Activated naive CD8-positive, alpha-beta T cell treated with anti-CD3 and anti-CD28 coated beads, Interleukin-2, amount 10 ng/mL, durations not matched to agents 7 days and 5 days (primary cell): Measurements from ENCODE around the gene RBMS1. TPM values are rescaled to one million over a fixed set of nuclear protein-coding genes. Genes with fewer than 3 reads are reported as not detected.
"Not testable (repeated sequence)": the region's sequence is repeated elsewhere in the genome, so short reads cannot be mapped to it uniquely, and the experiment has no call there.

Experiments
- ATAC-seq: fragments of 150-1000 bp; cut with Tn5 transposase; one replicate; pipeline ENCODE4 v1.10.0; 2021; ENCODE audit warnings: low read depth, moderate library complexity
- POLR2A ChIA-PET: fragments of 350-600 bp; sonication (Branson Sonifier 250); formaldehyde crosslinking; loops from one replicate; lab custom pipeline; 2021; ENCODE audit warnings: antibody characterized with exemption; lab: Charles Lee
- DNase-seq: peaks from one replicate; pipeline ENCODE4 v3.0.0; 2021
- H3K27ac Mint-ChIP-seq: one replicate; pipeline ENCODE4 v1.8.0; 2022; ENCODE audit warnings: mild to moderate bottlenecking, mixed read lengths
- H3K27me3 Mint-ChIP-seq: one replicate; pipeline ENCODE4 v1.8.0; 2022; ENCODE audit warnings: mild to moderate bottlenecking, moderate library complexity, mixed read lengths
- H3K36me3 Mint-ChIP-seq: one replicate; pipeline ENCODE4 v1.8.0; 2021; ENCODE audit warnings: mild to moderate bottlenecking, mixed read lengths
- H3K4me1 Mint-ChIP-seq: one replicate; pipeline ENCODE4 v1.8.0; 2021; ENCODE audit warnings: mixed read lengths
- H3K4me3 Mint-ChIP-seq: one replicate; pipeline ENCODE4 v1.8.0; 2022; ENCODE audit warnings: mild to moderate bottlenecking, moderate library complexity, mixed read lengths
- H3K9me3 Mint-ChIP-seq: one replicate; pipeline ENCODE4 v1.8.0; 2021; ENCODE audit warnings: mixed read lengths
- total RNA-seq, 2 experiments: library from RNA; stranded (reverse); gene quantifications; one replicate each; pipeline ENCODE4 v1.2.3, GENCODE V29; 2021

RBMS1 gene
- total RNA-seq, 2 experiments from 2014 or later = 87.9 to 90.6 TPM

DNA sequence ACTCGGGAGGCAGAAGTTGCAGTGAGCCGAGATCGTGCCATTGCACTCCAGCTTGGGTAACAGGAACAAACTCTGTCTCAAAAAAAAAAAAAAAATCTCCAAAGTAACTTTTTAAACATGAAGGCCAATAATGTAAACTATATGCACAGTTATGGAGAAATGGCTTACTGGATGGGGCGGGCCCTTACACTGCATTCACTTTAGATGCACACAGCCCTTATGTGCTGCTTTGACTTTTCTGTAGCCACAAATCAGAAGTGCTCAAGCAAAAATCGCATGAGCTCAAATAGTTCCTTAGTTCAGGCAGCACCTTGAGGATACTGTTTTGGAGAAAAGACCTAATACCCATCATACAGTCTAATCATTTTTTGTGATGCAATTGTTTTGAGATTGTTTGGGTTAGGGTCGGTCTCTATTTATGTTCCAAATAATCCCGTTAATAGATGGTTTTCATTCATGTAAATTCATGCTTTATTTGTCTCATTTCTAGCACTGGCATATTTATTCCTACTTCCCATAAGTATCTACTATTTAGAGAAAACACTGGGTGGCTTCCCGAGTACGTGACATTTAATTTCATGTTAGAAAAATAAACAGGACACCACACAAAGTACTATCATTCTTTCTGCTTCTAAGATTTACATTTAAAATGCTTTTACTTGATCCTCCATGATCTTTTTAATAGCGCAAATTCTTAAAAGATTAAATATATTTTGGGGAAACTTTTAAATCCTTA is 34.7 kb downstream of the RBMS1 start:
- POLR2A ChIA-PET = no interaction called here
- no peaks in the 10 kb centered on the region for H3K27me3 Mint-ChIP-seq
- no peak overlapping the region for H3K4me3 Mint-ChIP-seq
- no peak overlapping the region for H3K27ac Mint-ChIP-seq
- H3K9me3 Mint-ChIP-seq = peaks cover 4% of the 10 kb centered on the region
- ATAC-seq (no peak), DNase-seq (no peak)
- H3K36me3 Mint-ChIP-seq = peaks cover 37% of the 10 kb centered on the region
- peaks cover 37% of the 10 kb centered on the region for H3K4me1 Mint-ChIP-seq

DNA sequence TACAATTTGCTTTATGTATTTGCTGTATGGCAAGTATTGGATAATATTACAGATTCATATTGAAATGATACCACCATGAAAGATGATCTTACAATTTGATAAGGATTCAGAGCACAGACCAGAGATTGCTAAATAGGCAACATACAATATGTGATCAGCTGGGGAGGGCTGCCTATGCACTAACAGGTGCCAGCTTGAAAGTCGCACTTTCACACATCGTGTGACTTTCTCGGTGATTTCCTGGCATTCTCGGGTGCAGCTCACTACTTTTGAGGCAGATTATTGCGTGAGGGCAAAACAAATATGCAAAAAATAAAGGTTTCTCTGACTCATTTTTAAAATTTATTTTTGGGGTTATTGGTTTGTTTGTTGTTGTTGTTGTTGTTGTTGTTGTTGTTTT is 36.0 kb downstream of the RBMS1 start:
- DNase-seq (no peak), ATAC-seq (no peak)
- no peaks in the 10 kb centered on the region for H3K27me3 Mint-ChIP-seq
- H3K36me3 Mint-ChIP-seq = peaks cover 33% of the 10 kb centered on the region
- H3K9me3 Mint-ChIP-seq = peaks cover 3% of the 10 kb centered on the region
- no peak overlapping the region for H3K4me3 Mint-ChIP-seq
- no peak overlapping the region for H3K27ac Mint-ChIP-seq
- H3K4me1 Mint-ChIP-seq = peaks cover 35% of the 10 kb centered on the region
- POLR2A ChIA-PET = no interaction called here

DNA sequence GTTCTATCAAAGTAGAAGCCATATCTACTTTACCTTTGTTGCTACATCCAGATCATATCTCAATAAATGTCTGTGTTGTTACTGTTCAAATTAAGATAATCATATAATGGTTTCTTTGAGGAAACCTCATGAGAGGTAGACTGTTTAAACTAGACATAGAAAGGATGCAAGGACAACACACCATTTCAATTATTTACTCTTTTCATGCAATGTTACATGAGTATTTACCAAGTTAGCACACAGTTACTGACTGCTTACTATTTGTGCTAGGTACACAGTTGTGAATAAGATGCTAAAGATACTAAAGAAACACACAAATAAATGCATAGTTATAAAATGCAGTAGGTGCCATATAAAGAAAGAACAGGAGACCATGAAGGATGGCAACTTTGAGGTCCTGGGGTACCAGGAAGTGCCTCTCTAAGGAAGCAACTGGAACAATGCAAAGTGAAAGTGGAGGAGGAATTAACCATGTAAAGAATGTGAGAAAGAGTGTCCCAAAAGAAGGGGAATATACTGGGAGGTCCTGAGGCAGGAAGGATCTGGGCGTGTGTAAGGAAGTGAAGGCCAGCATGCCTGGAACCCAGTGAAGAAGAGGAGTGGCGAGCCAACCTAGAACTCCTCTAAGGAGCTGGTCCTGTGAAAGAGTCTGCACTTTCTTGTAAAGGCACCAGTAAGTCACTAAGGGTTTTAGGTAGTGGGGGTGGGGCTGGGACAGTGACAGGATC is 39.4 kb downstream of the RBMS1 start:
- no peak overlapping the region for H3K27ac Mint-ChIP-seq
- H3K36me3 Mint-ChIP-seq = peaks cover 33% of the 10 kb centered on the region

DNA sequence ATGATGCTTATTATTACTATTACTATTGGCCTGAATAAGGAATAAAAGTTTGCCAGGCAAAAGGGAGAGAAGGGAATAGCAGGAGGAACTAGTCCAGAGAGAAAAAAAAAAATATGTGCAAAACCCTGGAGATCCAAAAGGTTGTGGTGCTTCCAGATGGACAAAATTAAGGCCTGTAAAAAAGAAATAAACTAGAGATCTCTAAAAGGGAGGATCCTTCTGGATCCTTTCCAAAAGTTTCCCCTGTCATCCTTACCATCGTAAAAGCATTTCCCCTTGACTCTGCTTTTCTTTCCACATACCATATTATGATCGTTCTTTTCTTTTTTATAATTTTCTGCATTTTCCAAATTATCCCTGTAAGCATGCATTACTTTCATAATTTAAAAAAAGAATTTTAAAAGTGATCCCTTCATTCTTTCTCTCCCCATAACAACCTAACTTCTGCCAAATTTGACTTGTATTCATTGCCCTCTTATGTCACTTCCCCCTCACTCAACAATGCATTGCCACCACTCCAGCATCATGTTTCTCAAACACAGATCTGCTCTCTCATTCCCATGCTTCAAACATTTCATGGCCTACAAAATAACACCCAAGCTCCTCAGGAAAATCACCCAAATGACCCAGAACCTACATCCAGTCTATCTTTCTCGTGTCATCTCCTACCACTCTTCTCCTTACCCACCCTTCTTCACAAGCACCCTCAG is 40.3 kb downstream of the RBMS1 start:
- Mint-ChIP-seq H3K27ac (no peak overlapping the region), H3K9me3 (peaks cover 5% of the 10 kb centered on the region), H3K36me3 (peaks cover 24% of the 10 kb centered on the region), H3K4me3 (no peak overlapping the region), H3K4me1 (peaks cover 12% of the 10 kb centered on the region), H3K27me3 (no peaks in the 10 kb centered on the region)
- POLR2A ChIA-PET = no interaction called here
- ATAC-seq (no peak), DNase-seq (no peak)

More for the DNA sequence above, 39.4 kb downstream of the RBMS1 start:
- POLR2A ChIA-PET = no interaction called here
- ATAC-seq (no peak), DNase-seq (no peak)
- no peak overlapping the region for H3K4me3 Mint-ChIP-seq
- peaks cover 5% of the 10 kb centered on the region for H3K9me3 Mint-ChIP-seq
- peaks cover 18% of the 10 kb centered on the region for H3K4me1 Mint-ChIP-seq
- no peaks in the 10 kb centered on the region for H3K27me3 Mint-ChIP-seq

DNA sequence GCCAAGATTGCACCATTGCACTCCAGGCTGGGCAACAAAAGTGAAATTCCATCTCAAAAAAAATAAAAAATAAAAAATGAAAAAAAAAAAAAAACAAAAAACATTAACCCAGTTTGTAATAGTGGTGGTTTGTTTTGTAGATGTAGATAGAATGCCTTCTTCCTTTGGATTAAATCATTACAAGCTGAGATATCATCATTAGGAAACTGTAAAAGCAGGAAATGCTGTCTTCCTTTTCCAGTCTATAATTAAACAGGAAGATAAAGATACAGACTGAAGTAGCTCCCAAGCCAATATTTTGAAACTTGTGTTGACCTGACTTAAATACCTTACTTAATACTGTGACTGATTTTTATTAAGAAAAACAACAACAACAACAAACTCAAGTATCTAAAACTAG is 43.1 kb downstream of the RBMS1 start:
- H3K36me3 Mint-ChIP-seq = peaks cover 26% of the 10 kb centered on the region
- DNase-seq (no peak), ATAC-seq (no peak)
- H3K27me3 Mint-ChIP-seq = no peaks in the 10 kb centered on the region
- H3K4me3 Mint-ChIP-seq = no peak overlapping the region
- H3K27ac Mint-ChIP-seq = no peak overlapping the region
- POLR2A ChIA-PET = interaction anchor here (0.6 to 0.7 kb wide), 2 partner anchors 216 to 1511 kb away, joined by 3 read pairs; no protein-coding TSS in a partner anchor
- peaks cover 7% of the 10 kb centered on the region for H3K4me1 Mint-ChIP-seq
- H3K9me3 Mint-ChIP-seq = peaks cover 8% of the 10 kb centered on the region

DNA sequence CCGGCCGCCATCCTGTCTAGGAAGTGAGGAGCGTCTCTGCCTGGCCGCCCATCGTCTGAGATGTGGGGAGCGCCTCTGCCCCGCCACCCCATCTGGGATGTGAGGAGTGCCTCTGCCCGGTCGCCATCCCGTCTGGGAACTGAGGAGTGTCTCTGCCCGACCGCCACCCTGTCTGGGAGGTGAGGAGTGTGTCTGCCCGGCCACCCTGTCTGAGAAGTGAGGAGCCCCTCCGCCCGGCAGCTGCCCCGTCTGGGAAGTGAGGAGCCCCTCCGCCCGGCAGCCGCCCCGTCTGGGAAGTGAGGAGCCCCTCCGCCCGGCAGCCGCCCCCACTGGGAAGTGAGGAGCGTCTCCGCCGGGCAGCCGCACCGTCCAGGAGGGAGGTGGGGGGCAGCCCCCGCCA is 44.8 kb downstream of the RBMS1 start:
- DNase-seq, H3K27ac Mint-ChIP-seq, POLR2A ChIA-PET, H3K27me3 Mint-ChIP-seq, H3K4me3 Mint-ChIP-seq, ATAC-seq, H3K4me1 Mint-ChIP-seq: not testable (repeated sequence)
- Mint-ChIP-seq H3K9me3 (peaks cover 12% of the 10 kb centered on the region), H3K36me3 (peaks cover 31% of the 10 kb centered on the region)

DNA sequence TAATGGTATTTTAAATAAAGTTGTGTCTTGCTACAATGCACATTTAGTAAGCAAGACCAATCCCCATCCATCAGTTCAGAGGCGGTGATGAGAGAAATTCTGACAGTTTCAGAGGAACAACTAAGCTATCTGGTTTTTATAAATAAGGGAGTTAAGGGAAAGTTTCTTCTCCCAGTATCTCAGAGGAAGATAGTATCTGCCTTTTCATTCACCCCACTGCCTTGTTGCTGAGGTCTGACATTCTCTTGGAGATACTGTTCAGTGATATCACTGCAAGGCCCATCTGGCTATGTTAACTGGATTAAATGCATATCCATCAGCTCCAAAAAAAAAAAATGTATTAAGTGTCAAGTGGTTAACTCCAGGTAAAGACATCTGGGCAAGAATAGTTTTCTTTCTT is 47.9 kb downstream of the RBMS1 start:
- POLR2A ChIA-PET = no interaction called here
- DNase-seq = no peak
- Mint-ChIP-seq H3K27ac (no peak overlapping the region), H3K9me3 (peaks cover 18% of the 10 kb centered on the region), H3K36me3 (peaks cover 50% of the 10 kb centered on the region), H3K27me3 (no peaks in the 10 kb centered on the region), H3K4me1 (peaks cover 4% of the 10 kb centered on the region), H3K4me3 (no peak overlapping the region)
- ATAC-seq = no peak

DNA sequence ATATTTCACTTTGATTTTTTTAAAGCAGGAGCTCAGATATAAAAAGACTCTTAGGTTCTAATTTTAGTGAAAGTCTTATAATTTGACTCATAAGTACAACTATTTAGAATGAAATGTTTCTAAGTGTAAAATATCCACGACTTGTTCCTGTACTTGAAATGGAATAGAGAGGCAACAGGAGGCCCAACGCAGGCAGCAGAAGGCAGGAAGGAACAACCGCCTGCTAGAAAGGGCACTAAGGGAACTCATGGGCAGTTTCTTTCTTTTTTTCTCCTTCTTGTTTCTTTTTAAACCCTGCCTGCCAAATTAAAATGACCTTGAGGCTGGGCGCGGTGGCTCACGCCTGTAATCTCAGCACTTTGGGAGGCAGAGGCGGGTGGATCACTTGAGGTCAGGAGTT is 51.0 kb downstream of the RBMS1 start:
- Mint-ChIP-seq H3K4me3 (no peak overlapping the region), H3K27ac (no peak overlapping the region), H3K9me3 (peaks cover 18% of the 10 kb centered on the region), H3K36me3 (peaks cover 59% of the 10 kb centered on the region), H3K27me3 (no peaks in the 10 kb centered on the region), H3K4me1 (peaks cover 2% of the 10 kb centered on the region)
- DNase-seq (no peak), ATAC-seq (no peak)
- POLR2A ChIA-PET = interaction anchor here (1.0 kb wide), 1 partner anchor 36 kb away, joined by 3 read pairs; no protein-coding TSS in a partner anchor

DNA sequence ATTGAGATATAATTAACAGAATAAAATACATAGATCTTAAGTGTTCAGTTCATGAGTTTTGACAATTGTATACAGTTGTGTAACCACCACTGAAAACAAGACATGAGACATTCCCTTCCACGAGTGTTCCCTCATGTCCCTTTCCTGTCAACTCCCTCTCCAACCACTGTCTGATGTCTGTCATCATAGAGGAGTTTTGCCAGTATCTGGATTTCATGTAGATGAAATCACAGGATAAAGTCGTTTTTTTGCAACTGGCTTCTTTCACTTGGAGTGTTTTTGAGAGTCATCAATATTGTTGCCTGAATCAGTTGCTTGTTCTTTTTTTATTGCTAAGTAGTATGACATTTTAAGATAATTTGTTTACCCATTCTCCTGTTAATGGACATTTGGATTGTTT is 52.7 kb downstream of the RBMS1 start:
- ATAC-seq = no peak
- POLR2A ChIA-PET = no interaction called here
- no peak for DNase-seq
- H3K27me3 Mint-ChIP-seq = no peaks in the 10 kb centered on the region
- peaks cover 57% of the 10 kb centered on the region for H3K36me3 Mint-ChIP-seq
- no peak overlapping the region for H3K4me3 Mint-ChIP-seq
- peaks cover 2% of the 10 kb centered on the region for H3K4me1 Mint-ChIP-seq
- no peak overlapping the region for H3K27ac Mint-ChIP-seq
- H3K9me3 Mint-ChIP-seq = peaks cover 16% of the 10 kb centered on the region

DNA sequence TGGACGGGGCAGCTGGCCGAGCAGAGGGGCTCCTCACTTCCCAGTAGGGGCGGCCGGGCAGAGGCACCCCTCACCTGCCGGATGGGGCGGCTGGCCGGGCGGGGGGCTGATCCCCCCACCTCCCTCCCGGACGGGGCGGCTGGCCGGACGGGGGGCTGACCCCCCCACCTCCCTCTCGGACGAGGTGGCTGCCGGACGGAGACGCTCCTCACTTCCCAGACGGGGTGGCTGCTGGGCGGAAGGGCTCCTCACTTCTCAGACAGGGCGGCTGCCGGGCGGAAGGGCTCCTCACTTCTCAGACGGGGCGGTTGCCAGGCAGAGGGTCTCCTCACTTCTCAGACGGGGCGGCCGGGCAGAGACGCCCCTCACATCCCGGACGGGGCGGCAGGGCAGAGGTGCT is 54.6 kb downstream of the RBMS1 start:
- H3K36me3 Mint-ChIP-seq = peaks cover 47% of the 10 kb centered on the region
- H3K4me1 Mint-ChIP-seq, DNase-seq, POLR2A ChIA-PET, H3K4me3 Mint-ChIP-seq, H3K27ac Mint-ChIP-seq, H3K27me3 Mint-ChIP-seq, ATAC-seq: not testable (repeated sequence)
- H3K9me3 Mint-ChIP-seq = peaks cover 12% of the 10 kb centered on the region

DNA sequence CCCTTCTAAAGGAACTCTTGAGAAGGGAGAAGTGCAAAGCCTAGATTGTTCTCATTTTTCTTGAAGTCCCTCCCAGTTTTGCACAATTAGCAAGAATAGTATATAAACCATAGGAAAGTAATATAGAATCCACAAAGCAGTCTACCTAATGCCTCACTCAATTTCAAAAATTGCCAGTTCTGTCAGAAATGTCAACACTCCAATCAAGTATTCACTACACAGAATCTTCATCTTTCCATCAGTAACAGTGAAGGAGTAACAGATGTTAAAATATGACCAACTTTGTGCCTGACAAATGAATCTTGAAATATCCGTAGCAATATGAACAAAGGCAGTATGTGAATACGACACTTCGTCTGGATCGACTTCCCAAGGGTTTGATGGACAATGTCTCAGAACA is 56.3 kb downstream of the RBMS1 start:
- DNase-seq (no peak), ATAC-seq (no peak)
- Mint-ChIP-seq H3K27me3 (no peaks in the 10 kb centered on the region), H3K4me1 (peaks cover 23% of the 10 kb centered on the region), H3K36me3 (peaks cover 36% of the 10 kb centered on the region), H3K4me3 (no peak overlapping the region), H3K9me3 (peaks cover 5% of the 10 kb centered on the region), H3K27ac (no peak overlapping the region)
- POLR2A ChIA-PET = no interaction called here

DNA sequence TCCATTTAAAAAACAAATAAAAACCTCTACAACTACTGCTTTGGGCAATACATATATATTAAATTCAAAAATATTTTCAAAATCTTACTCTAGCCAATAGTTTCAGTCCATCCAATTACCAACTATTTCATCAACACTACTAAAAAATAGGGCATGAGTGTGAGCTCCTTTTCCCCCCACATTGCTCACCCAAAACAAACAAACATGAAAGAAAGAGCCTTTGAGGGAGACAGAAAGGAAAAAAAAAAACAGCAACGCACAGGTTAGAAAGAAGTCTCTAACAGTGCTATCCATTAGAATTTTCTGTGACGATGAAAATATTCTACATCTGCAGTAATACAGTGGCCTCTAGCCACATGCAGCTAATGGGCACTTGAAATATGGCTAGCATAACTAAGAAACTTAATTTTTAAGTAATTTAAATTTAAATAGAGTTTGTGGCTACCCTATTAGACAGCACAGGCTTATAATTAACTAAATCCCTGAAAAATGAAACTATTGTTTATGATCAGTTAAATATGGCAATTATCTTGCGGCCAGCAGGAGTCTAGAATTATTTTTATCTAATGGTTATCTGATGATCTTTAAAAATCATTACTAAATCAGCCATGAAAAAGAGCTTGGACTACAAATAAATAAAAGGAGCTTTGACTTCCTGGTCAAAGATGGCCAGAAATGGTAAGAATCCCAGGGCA is 59.2 kb downstream of the RBMS1 start:
- POLR2A ChIA-PET = interaction anchor here (0.6 to 0.9 kb wide), 3 partner anchors 15 to 47 kb away, joined by 3 read pairs; no protein-coding TSS in a partner anchor
- DNase-seq (no peak), ATAC-seq (no peak)
- Mint-ChIP-seq H3K27me3 (no peaks in the 10 kb centered on the region), H3K4me1 (peaks cover 36% of the 10 kb centered on the region), H3K4me3 (no peak overlapping the region), H3K9me3 (peaks cover 7% of the 10 kb centered on the region), H3K27ac (no peak overlapping the region), H3K36me3 (peaks cover 46% of the 10 kb centered on the region)
